Peyer's patch (tissue), 4 donors: ENCODE data around the gene PCDHGB1.
"Not testable (repeated sequence)": the region's sequence is repeated elsewhere in the genome, so short reads cannot be mapped to it uniquely, and the experiment has no call there.

Experiments
- POLR2A ChIP-seq, 2 donors: fragments of 450-650 bp; IDR thresholded peaks; one replicate each; pipeline ENCODE4 v1.5.1; 2017; ENCODE audit warnings: antibody characterized with exemption in 2 of 2, mild to moderate bottlenecking in 2 of 2, moderate library complexity in 2 of 2
- TF ChIP-seq, protein P1 (sequence below), 6 experiments: fragments of 450-650 bp in 4 of 6; fragments of 200-600 bp in 2 of 6; sonication (generic) in 1 of 6; IDR thresholded peaks; one replicate each; pipeline ENCODE4 v1.5.1; 2017 to 2019; ENCODE audit warnings: antibody characterized with exemption in 6 of 6, mild to moderate bottlenecking in 3 of 6, moderate library complexity in 1 of 6

DNA sequence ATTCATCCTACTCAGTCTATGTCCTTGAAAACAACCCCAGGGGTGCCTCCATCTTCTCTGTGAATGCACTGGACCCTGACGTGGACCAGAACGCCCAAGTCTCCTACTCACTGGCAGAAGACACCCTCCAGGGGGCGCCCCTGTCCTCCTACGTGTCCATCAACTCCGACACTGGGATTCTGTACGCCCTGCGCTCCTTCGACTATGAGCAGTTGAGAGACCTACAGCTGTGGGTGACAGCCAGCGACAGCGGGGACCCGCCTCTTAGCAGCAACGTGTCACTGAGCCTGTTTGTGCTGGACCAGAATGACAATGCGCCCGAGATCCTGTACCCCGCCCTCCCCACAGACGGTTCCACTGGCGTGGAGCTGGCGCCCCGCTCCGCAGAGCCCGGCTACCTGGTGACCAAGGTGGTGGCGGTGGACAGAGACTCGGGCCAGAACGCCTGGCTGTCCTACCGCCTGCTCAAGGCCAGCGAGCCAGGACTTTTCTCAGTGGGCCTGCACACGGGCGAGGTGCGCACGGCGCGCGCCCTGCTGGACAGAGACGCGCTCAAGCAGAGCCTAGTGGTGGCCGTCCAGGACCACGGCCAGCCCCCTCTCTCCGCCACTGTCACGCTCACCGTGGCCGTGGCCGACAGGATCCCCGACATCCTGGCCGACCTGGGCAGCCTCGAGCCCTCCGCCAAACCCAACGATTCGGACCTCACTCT, 25.7 kb downstream of the PCDHGB1 start:
- not testable (repeated sequence) for TF ChIP-seq POLR2A (IDR thresholded peaks at IDR 0.05)
- TF ChIP-seq, protein P1, sequence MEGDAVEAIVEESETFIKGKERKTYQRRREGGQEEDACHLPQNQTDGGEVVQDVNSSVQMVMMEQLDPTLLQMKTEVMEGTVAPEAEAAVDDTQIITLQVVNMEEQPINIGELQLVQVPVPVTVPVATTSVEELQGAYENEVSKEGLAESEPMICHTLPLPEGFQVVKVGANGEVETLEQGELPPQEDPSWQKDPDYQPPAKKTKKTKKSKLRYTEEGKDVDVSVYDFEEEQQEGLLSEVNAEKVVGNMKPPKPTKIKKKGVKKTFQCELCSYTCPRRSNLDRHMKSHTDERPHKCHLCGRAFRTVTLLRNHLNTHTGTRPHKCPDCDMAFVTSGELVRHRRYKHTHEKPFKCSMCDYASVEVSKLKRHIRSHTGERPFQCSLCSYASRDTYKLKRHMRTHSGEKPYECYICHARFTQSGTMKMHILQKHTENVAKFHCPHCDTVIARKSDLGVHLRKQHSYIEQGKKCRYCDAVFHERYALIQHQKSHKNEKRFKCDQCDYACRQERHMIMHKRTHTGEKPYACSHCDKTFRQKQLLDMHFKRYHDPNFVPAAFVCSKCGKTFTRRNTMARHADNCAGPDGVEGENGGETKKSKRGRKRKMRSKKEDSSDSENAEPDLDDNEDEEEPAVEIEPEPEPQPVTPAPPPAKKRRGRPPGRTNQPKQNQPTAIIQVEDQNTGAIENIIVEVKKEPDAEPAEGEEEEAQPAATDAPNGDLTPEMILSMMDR (IDR thresholded peaks at IDR 0.05), result not testable (repeated sequence)
